ENCODE measurements around the gene CAPZB.

Gene CAPZB

DNA sequence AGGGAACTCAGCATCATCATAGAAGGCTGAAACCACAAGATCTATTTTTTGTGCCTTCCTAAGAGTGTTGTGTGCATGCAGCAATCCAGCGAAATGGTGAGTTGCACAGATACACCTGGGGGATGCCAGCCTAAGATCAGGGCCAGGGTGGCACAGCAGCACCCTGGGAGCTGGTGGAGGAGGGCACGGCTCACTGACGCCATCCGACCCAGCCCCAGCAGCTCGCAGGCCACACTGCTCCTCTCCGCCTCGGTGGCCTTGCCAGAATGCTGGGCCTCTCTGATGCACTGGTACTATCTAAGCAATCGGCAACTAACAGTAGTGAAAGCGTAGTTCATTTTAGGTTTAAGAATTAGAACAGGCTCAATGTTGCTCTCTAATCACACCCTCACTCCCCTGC lies 37.8 kb downstream of the CAPZB start:
- DNase-seq = no peak

DNA sequence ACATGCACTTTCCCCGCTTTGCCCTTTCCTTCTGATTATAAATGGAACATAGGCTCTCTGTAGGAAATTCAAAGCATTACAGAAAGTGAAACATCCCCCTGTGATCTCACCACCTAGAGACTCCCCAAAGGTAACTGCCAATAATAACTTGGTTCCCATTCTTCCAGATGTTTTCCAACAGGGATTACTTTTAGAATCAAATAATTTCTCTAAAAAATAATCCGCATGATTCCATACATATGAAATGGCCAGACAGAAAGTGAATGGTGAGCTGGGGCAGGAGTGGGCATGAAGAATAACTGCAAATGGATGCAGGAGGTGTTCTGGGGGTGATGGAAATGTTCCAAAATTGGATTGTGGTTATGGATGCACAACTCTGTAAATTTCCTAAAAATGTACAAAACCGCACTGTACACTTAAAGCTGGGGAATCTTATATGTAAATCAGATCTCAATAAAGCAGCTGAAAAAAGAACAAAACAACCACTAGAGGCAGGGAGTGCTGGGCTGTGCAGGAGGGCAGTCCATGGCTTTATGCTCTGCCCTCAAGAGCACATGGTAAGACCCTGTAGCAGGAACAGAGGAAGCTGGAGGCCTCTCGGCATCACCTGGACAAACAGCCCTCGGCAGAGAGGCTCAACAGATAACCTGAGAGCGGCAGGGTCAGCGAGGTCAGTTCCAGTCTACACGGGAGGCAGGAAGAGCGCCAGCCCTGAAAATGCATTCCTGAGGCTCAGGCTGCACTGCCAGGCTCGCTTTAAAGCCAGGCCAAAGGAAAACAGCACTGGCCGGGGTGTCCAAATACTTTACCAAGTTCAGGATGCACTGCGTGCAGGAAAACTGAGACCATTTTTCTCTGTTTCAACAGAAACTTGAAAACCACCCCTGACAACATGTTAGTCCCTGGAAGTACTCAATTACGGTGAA lies 39.7 kb downstream of the CAPZB start:
- DNase-seq = no peak

DNA sequence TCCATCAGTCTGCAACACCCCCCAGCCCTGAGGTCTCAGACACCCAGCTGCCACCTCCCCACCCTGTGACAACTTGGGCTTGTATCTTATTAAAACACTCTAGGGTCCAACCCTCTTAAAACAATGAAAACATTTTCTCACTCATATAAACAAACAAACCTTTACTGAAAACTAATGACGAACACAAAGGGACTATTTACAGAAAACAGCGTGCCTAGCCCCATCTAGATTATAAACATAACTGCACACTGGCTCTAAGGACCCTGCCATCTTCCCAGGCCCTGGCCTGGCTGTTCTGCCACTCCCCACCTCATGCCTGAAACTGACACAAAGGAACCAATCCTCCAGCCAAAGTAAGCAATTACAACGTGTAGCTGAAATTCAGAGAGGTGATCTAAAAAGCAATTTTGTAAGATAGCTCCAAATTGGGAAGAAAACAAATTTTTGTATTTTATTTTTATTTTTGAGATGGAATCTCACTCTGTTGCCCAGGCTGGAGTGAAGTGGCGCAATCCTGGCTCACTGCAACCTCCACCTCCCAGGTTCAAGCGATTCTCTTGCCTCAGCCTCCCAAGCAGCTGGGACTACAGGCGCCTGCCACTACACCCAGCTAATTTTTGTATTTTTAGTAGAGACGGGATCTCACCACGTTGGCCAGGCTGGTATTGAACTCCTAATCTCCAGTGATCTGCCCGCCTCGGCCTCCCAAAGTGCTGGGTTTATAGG lies 40.9 kb downstream of the CAPZB start:
- no peak for DNase-seq

DNA sequence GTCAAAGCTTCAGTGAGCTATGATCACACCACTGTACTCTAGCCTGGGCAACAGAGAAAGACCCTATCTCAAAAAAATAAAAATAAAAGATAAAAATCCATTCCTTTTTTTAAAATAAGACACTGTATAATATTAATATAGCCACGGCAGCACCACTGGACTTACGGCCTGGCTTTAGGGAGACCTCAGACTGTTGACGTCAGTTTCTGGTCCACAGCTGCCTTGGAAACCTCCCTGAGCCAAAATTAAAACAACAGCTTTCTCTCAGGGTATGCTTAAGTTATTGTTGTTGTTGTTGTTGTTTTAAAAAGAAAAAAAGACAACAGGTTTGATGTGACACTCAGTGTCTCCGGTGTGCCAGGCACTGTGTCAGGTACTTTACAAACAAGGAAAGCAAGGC lies 42.0 kb downstream of the CAPZB start:
- no peak for DNase-seq

DNA sequence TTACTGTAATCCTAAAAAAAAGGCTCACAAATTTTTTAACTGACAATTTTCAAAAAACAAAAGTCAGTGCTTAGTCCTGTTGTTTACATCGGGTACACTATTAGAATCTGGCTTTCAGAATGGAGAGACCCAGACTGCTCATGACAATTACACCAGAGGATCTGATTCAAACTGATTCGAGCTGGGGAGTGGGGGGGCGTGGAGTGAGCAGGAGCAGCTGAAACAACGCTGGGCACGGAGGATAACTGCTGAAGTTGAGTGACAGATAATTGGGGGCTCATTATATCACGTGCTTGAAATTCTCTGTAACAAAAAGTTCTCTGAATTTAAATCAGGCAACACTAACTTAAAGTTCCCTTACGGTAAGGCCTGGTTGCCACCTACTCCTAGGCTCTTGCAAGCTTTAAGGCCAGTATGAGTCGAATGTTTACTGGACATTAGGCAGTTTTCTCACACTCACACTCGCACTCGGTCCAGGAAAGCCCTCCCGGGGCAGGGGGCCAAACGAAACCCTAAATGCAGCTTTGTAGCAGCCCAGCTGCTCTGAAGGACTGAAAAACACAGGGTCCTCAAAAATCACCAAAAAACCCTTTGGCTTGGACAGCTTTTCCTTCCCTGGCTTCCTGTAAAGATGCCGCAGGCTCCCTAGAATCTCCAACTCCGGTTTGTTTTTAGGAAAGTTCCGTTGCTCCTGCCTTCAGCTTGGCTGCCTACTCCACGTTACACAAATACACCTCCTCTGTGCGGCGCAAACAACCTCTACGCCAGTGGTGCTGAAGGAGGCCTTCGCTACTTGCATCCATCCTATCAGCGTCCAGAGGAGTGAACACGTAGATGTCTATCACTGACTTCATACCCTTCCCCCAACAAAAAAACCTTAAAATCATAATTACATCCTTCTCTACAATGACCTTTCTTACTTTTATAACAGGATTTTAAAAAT lies 42.9 kb downstream of the CAPZB start:
- DNase-seq = no peak

DNA sequence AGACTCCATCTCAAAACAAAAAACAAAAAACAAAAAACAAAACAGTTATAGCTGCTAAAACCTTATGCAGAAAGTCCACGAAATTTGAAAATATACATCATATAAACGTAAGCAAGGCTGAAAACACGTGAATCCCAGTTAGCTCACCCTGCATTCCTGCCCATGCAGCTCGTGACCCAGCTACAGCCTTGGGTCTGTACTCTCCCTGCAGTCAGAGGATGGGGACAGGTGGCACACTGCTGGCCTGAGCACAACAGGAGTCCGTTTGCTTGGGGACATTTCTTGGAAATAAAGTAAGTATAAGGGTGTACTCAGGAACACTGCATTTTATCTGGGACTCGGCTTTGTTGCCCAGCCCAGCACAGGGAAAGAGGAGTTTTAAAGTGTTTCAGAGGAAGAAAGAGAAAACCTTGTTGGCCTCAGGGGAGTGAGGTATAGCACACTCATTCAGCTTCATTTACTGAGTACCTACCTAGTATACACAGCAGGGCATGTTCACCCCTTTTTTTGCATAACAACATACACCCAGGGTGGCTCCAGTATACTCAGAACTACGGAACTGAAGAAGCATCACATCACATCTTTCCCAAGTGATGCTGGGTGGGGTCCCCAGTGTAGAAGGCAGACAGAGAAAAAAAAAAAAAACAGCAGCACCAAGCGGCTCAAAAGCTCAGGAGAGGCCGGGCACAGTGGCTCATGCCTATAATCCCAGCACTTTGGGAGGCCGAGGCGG lies 44.1 kb downstream of the CAPZB start:
- DNase-seq = no peak

DNA sequence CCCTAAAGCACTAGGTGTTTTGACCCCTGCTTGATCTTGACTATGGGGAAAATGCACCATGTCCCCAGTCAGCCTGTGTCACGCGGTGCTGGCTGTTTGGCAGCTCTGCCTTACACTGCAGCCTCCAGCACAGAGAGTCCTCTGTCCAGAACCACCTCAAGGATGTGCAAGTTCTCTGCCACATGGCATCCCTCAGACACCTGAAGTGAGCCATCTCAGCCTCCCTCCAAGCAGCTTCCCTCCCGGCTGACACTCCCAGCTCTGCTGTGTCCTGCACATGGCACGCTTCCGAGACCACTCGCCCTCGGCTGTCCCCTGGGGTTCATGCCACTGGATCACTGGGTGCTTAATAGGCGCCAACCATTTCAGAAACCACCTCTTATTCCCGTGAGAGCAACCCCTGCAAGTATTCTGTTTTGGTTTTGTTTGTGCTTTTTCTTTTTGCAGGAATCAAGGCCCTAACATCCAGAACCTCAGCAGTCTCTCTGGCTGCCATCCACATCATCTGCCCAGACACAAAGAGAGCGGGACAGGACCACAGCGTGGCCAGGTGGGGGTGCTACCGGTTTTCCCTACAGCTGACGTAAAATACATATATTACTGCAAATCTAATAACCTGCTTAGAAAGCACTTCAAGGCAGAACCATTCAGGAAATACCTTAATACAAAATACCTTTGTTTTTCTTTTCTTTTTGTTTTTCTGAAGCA lies 45.7 kb downstream of the CAPZB start:
- DNase-seq = no peak

DNA sequence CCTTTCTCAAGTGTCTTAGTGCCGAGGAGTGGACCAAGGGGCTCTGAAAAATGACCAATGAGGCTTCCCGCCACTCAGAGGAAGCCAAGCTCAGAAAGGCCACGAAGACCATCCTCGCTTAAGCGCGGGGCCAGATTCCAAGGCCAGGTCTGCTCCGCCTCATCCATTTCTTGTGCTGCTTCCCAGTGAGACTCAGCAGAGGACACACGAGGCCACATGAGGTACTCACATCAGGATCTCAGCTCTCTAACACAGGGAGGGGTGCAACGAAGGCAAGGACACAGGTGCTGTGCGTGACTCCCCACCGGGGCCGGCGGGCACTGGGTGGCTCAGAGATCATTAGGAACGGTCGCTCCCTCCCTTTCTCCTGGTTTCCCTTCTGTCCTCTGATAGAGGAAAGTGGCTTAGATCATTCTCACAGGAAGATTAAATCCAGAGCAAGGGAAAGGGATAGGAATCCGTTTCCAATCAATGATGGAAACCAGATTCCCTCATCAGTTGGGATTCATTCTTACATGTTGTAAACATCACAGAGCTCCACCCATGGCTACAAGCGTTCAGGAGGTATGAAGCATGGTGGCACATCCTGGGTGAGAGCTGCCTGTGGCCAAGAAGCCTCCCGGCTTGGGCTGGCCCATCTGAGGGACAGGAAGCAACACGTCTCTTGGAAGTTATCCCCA lies 46.7 kb downstream of the CAPZB start:
- no peak for DNase-seq

DNA sequence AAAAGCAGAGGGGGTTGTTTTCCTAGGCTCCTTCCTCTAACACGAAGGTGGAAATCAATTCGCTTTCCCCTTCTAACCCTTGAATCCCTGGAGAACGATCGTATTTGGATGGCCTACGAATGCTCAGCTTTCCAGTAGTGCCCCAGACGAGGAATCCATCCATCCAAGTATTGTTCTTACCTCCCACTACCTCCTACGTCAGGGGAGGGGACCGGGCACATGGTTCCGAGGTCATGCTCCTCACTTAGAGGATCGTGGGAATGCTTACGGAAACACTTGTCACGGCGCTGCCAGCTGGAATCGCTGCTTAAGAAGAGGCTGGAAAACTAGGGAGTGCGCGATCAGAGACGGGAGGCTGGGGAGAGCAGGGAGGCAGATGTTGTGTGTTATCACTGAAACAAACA lies 47.4 kb downstream of the CAPZB start:
- DNase-seq = no peak

DNA sequence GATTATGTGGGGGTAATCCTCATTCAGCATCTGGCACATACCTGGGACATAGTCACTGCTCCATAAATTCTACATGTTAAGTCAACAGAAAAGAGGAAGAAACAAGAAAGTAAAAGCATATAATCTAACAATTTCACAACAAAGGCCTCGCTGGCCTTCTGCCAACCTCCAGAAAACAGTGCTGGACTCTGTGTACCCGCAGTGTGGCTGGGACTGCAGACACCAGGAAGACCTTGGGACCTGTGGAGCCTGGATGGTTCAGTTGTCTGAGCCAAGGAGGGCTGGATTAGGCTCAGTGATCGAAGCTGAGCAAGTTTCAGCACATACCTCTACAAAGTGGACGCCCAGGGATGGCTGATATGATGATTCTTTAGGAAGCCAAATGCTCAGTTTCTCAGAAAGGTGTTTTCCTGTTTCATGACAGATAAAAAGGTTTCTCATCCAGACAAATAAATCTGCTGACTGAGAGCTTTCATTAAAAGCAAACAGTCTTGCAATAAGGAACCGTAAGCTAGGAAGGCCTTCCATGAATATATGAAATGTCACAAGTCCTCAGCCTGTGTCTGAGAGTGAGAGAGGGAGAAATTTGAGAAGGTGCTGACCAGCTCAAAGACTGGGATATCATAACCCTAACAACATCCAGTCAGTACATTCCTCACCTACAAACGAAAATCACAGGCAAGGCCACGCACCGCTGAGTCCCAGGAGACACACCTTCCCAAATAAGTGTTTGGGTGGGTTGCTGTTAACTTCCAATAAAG lies 48.4 kb downstream of the CAPZB start:
- DNase-seq = no peak

DNA sequence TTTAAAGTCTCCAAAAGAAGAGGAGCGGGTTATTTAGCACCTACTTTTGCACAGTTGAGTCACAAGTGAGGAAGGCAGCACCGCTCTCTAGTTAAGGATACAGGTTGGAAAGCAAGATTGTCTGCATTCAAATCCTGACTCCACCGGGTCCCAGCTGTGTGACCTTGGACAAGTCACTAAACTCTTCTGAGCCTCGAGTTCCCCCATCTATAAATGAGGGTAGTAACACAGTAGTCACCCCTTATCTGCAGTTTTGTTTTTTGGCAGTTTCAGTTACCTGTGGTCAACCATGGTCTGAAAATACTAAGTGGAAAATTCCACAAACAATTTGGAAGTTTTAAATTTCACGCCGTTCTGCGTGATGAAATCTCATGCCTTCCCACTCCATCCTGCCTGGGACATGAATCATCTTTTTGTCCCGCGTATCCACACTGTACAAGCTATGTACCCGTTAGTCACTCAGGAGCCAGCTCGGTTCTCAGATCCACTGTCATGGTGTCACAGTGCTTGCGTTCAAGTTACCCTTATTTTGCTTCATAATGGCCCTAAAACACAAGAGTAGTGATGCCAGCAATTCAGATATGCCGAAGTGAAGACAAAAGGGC lies 49.4 kb downstream of the CAPZB start:
- no peak for DNase-seq

DNA sequence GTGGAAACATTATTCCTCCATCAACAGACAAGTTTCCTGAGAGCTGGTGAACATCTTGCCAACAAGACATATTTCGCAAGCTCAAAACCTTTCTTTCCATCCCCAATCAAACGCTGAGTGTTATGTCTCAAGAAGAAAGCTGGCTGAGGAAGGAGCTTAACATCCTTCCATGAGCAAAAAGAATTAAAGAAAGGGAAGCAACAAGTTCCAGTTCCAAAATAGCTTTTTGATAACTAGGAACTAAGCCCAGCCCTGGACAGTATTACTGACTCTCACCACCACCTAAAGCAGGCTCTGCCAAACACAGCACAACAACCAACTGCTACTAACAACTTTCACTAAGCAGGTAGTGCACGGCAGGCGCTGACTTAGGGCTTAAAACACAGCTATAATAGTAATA lies 50.2 kb downstream of the CAPZB start:
- no peak for DNase-seq

DNA sequence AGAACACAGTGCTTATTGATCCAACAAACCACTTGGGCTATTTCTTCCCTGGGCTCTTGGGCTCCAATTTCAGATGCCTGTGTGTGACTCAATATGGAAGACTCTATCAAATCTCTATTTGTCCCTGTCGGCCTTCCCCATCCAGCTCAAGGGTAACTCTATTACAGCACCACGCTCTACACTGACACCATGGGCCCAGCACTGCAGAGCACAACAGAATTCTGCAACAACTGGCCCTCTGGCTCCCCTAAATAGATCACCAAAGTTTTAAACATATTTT lies 51.7 kb downstream of the CAPZB start:
- DNase-seq = no peak

DNA sequence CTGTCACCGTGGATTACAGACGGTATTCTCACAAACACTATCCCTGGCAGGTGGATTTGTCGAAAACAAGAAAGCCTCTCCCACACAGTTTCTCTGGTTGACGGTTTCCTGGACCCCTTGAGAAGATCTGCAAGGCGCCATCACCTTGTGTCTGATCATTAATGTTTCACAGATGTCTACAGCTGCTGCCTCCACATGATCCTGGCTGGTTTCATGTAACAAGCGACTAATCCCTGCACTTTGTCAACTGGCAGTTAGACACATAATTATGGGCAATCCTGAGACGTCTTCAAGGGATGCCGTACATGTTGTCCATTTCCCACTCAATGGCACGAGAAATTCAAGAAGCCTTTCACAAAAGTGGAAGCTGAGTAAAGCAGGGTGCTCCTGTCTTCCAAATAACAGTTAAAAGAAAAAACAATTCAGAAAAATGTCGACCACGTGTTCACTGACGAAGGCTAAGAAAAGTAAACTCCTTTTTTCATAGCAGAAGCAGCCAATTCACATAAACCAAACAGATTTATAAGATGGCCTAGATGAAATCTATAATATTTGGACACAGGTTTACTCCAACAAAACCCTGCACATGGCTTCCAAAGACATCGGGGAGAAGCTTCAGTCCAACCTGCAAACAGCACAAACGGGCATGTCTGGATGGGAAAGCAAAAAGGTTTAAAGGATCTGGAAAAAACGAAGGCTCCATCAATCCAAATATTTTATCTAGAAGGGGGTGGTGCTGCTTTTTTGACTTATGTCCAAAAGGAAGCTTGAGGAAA lies 52.2 kb downstream of the CAPZB start:
- DNase-seq = no peak

DNA sequence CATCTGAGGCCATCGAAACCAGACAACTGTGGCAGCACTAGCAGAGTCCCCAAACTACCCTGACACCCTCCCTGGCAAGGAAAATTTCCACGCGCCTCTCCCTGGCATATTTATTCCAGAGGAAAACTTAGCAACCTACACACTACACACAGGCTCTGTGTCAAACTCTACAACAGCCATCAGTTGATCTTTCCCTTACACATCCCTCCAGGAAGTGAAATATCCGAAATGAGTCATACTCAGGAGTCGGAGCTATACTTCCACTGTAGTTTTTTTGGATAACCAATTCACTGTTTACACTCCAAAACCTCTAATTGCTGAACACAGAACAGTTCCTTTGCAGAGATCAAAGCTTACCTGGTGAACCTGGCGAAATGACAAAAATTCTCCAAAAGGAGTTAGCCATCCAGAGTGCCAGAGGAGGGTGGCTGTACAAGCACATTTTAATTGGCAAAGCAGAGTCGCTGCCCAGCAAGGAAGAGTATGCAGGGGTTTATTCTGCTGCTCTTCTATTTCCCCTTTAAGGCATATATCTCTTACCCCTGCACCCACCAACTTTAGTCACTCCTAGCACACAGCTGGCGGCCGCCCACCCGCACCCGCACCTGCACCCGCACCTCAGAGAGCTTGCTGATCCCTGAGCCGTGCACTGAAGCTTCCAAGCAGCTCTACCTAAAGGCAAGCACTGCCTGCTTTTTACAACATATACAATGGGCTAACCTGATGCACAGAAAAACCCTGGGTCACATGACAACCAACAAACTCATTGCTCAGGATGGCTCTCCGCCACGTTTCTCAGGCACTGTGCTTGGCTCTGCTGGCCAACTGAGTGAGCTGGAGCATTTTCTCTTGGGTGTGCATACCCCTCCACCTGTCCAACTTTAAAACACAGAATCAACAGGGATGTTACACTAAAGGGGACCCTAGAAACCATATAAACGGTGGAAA lies 54.9 kb downstream of the CAPZB start:
- no peak for DNase-seq

DNA sequence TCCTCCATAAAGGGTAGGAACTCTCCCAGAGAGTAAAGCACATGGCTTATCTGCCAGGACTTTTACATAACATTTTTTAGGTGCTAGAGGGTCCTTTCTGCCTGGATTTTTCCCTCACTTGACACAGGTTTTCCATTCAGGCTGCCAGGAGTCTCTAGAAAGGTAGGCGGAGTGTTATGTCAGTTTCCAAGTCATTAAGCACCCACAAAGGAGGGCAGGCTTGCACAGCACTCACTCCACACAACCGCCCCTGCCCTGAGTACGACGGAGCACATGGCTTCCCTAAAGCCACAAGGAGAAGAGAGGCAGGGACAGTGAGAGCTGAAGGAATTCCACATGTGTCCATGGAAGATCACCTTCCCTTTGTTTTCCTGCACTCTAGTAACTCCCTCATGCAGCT lies 55.7 kb downstream of the CAPZB start:
- no peak for DNase-seq

DNA sequence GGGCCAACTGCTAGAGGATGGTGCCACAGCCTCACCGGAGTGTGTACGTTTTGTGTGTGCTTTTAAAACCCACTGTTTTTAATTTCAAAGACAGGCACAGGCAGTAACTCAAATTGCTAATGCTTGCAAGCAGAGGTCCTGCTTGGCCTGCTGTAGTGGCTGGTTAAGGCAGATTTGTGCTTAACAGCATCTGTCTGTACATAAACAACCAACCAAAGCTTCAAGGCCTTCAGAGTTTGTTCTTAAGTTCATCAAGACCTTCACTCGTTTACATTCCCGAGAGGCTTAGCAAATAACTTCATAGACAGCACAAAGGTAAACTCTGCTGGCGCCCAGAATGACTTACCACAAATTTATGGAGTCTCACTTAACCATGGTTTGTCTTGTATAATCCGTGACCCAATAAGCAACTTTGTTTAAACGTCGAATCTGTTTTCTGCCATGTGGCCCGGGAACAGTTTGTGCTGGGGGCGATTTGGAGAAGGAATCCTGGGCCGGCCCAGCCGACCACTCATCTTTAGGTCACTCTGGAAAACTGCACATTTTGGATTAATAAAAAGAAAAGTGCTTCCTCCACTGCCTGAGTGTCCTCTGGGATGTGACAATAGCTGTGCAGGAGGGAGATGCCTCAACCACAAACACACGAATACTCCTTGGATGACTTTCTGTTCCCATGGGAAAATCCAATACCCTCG lies 58.1 kb downstream of the CAPZB start:
- DNase-seq = no peak

All from activated CD4-positive, CD25-positive, alpha-beta regulatory T cell treated with anti-CD3 and anti-CD28 coated beads, Interleukin-2, amount 50 U/mL, for 72 hours (primary cell).